Measurements from ENCODE around the gene MBL2. TPM values are rescaled to one million over a fixed set of nuclear protein-coding genes. Genes with fewer than 3 reads are reported as not detected.

Gene MBL2
- total RNA-seq, 2 donors from 2014 or later: not detected

DNA sequence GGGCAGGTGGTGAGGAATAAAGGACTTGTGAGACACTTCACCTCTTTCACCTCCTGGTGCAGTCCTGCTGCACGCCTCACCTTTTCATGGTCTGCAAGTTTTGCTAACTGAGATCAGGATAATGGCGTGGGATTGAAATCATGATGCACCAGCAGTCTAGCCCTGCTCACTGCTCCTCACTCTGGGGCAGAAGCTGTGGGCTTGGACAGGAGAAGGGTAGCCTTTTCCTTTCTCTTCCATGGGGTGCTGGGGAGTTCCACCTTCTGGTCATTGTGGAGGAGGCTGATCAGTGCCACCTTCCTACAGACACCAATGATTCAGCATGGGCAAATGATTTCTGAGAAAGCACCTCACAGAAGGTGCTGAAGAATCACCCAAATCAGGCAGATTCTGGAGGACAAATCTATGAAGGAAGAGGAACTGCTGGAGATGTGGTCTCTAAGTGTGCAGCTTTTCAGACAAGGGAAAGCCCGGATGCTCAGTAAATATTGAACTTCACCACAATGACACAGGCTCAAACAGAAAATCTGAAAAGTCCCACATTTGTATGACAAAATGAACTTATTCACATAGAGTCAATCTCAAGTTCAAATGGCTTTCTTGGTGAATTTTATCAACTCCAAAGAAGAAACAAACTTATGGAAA, 19.7 kb downstream of the MBL2 start:
- no peaks in the 10 kb centered on the region for H3K27me3 ChIP-seq
- H3K27ac ChIP-seq: no peak overlapping the region
- intact Hi-C loops (cut with DNase I): no loop called here
- no peak for ATAC-seq
- H3K36me3 ChIP-seq (replicated peaks in 1 of 2; ENCODE audit: insufficient read depth in 1 of 2, low read depth in 2 of 2): no peaks in the 10 kb centered on the region
- no peaks in the 10 kb centered on the region for H3K4me1 ChIP-seq
- no peak overlapping the region for H3K4me3 ChIP-seq
- no peak for DNase-seq
- H3K9me3 ChIP-seq: no peaks in the 10 kb centered on the region
- TF ChIP-seq POLR2A (IDR thresholded peaks at IDR 0.05): no peak
- TF ChIP-seq, protein P1, sequence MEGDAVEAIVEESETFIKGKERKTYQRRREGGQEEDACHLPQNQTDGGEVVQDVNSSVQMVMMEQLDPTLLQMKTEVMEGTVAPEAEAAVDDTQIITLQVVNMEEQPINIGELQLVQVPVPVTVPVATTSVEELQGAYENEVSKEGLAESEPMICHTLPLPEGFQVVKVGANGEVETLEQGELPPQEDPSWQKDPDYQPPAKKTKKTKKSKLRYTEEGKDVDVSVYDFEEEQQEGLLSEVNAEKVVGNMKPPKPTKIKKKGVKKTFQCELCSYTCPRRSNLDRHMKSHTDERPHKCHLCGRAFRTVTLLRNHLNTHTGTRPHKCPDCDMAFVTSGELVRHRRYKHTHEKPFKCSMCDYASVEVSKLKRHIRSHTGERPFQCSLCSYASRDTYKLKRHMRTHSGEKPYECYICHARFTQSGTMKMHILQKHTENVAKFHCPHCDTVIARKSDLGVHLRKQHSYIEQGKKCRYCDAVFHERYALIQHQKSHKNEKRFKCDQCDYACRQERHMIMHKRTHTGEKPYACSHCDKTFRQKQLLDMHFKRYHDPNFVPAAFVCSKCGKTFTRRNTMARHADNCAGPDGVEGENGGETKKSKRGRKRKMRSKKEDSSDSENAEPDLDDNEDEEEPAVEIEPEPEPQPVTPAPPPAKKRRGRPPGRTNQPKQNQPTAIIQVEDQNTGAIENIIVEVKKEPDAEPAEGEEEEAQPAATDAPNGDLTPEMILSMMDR (IDR thresholded peaks at IDR 0.05): no peak
- WGBS, 2 donors: 80 to 83% methylated on average over 3 of the region's 3 CpGs

- no peak for ATAC-seq
- WGBS, 2 donors: 59 to 69% methylated on average over 1 of the region's 1 CpG
Measured at GRCh38 chr10:52752261-52752660, 20.3 kb downstream of the MBL2 start.

GRCh38 chr10:52751337-52751736, 21.2 kb downstream of the MBL2 start:
- intact Hi-C loops (cut with DNase I): no loop called here
- H3K36me3 ChIP-seq (replicated peaks in 1 of 2; ENCODE audit: insufficient read depth in 1 of 2, low read depth in 2 of 2): no peaks in the 10 kb centered on the region
- ATAC-seq (no peak), DNase-seq (no peak)
- no peak overlapping the region for H3K27ac ChIP-seq
- WGBS, 2 donors: 78 to 83% methylated on average over 2 of the region's 2 CpGs
- H3K9me3 ChIP-seq: no peaks in the 10 kb centered on the region
- TF ChIP-seq, protein P1 (IDR thresholded peaks at IDR 0.05): no peak
- no peak for TF ChIP-seq POLR2A (IDR thresholded peaks at IDR 0.05)
- H3K4me1 ChIP-seq: no peaks in the 10 kb centered on the region
- H3K27me3 ChIP-seq: no peaks in the 10 kb centered on the region
- no peak overlapping the region for H3K4me3 ChIP-seq

More at GRCh38 chr10:52752261-52752660, 20.3 kb downstream of the MBL2 start:
- DNase-seq: no peak
- TF ChIP-seq, protein P1 (IDR thresholded peaks at IDR 0.05): no peak
- H3K27me3 ChIP-seq: no peaks in the 10 kb centered on the region
- intact Hi-C loops (cut with DNase I): no loop called here
- no peaks in the 10 kb centered on the region for H3K36me3 ChIP-seq (replicated peaks in 1 of 2; ENCODE audit: insufficient read depth in 1 of 2, low read depth in 2 of 2)
- no peak overlapping the region for H3K27ac ChIP-seq
- no peaks in the 10 kb centered on the region for H3K9me3 ChIP-seq
- H3K4me1 ChIP-seq: no peaks in the 10 kb centered on the region
- no peak overlapping the region for H3K4me3 ChIP-seq

DNA sequence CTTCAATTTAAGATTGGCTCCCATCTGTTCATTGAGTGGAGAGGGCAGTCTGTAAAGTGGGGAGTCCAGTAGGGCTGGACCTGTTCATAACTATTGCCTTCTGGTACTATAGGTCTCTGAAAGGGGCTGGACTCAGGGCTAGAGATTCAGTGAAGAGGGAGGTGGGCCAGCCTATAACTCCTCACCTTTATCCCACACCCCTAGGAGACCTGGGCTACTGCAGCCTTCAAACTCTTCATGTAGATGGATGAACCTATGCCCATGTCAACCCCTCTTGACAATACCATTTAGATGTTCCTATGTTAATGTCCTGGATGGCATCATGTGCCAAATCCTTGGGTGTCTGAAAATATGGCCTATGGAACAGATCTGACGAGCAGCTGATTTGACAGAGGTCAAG, 22.0 kb downstream of the MBL2 start:
- ATAC-seq (no peak), DNase-seq (no peak)
- Histone ChIP-seq H3K36me3 (replicated peaks in 1 of 2; ENCODE audit: insufficient read depth in 1 of 2, low read depth in 2 of 2) (no peaks in the 10 kb centered on the region), H3K27ac (no peak overlapping the region), H3K4me3 (no peak overlapping the region), H3K9me3 (no peaks in the 10 kb centered on the region), H3K27me3 (no peaks in the 10 kb centered on the region), H3K4me1 (no peaks in the 10 kb centered on the region)
- intact Hi-C loops (cut with DNase I): no loop called here
- no peak for TF ChIP-seq POLR2A (IDR thresholded peaks at IDR 0.05)
- WGBS, 2 donors: 60 to 73% methylated on average over 1 of the region's 1 CpG

DNA sequence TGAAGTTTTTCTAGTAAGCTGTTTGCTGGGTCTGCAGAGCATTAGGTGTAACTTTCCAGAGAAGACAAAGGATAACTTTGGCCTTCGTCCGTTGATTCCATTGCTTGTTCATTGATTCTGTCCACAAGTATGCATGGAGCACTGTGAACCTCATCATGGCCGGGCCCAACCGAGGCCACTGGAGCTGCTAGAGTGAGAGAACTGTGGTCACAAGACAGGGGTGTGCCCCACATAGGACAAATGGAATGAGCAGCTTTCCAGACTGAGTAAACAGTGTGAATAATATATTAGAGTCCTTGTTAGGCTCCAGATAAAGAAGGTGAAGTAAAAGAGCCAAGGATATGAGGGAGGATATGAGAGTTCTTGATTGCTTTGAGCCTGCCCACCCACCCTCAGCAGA, 24.9 kb downstream of the MBL2 start:
- intact Hi-C loops (cut with DNase I): no loop called here
- Histone ChIP-seq H3K4me1 (no peaks in the 10 kb centered on the region), H3K36me3 (replicated peaks in 1 of 2; ENCODE audit: insufficient read depth in 1 of 2, low read depth in 2 of 2) (no peaks in the 10 kb centered on the region), H3K27ac (no peak overlapping the region), H3K27me3 (no peaks in the 10 kb centered on the region), H3K4me3 (no peak overlapping the region), H3K9me3 (no peaks in the 10 kb centered on the region)
- DNase-seq (no peak), ATAC-seq (no peak)
- WGBS, 2 donors: 47 to 71% methylated on average over 4 of the region's 4 CpGs
- TF ChIP-seq, protein P1 (IDR thresholded peaks at IDR 0.05): no peak
- TF ChIP-seq POLR2A (IDR thresholded peaks at IDR 0.05): no peak
